HG03060 (cell line): ENCODE data around the gene KCTD16.

Experiments used
- ATAC-seq: cut with Tn5 transposase; IDR thresholded peaks from one replicate; pipeline ENCODE4 v1.9.1; 2021; ENCODE audit warnings: low read depth, moderate number of reproducible peaks; ENCODE audit not compliant: unreplicated experiment

The KCTD16 gene

DNA sequence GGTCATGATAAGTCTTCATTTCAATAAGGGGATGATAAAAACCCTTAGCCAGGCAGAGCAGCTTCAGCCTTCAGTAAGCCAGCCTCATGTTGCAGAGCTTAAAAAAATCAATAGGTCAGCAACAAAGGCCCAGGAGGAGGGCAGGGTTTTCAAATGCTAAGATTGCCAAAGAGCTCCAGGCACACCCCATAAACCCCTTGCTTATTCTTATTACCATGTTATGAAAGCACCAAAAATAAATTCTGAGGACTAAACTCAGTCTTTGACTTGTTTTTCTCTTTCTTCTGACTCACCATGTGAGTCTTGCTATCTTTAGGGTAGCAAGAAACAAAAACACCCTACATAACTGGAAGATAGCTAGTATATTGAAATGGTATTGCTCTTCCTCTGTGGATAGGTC is 317.1 kb downstream of the KCTD16 start:
- ATAC-seq = no peak

DNA sequence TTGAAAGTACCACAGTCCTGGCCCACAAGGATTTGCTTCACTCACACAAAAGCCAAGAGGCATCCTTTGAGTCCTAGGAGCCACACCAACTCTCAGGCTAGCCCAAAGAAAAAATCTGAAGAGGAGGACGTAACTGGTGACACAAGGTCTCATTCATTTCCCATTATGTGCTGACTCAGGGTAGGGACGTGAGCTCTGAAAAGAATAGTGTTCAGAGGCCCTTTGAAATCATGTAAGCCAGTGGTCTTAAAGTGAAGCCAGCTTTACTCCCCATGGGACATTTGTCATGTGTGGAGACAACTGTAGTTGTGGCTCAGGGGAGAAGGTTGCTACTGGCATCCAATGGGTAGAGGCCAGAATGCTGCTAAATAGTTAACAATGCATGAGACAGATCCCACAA is 332.4 kb downstream of the KCTD16 start:
- ATAC-seq = no peak

DNA sequence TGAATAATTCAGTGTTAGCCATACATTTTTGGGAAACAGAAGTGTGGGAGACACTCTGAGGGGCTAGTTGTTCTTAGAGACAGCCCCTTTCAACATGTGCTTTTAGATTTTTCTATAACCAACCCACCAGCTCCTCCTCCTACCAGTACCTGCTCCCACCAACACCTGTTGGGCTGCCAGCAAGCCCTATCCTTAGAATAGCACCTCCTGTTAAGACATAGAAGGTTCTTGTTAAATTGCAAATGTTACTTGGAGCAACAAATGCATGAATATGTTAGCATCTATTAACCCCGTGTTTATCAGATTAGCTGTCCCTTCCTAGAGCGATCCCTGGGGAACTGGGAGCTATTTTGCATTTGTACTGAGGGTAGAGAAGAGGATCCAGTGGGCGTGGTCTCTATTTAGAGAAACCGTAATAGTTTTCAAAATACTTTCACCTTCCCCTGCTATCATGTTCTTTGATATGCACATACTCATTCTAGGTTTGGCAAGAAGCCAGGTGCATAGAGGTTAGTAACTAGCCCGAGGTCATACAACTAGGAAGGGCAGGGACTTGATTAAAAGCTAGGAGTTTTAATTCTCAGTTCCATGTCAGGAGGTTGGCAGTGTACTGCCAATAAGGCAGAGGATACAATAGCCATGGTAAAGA is 334.4 kb downstream of the KCTD16 start:
- ATAC-seq = no peak

DNA sequence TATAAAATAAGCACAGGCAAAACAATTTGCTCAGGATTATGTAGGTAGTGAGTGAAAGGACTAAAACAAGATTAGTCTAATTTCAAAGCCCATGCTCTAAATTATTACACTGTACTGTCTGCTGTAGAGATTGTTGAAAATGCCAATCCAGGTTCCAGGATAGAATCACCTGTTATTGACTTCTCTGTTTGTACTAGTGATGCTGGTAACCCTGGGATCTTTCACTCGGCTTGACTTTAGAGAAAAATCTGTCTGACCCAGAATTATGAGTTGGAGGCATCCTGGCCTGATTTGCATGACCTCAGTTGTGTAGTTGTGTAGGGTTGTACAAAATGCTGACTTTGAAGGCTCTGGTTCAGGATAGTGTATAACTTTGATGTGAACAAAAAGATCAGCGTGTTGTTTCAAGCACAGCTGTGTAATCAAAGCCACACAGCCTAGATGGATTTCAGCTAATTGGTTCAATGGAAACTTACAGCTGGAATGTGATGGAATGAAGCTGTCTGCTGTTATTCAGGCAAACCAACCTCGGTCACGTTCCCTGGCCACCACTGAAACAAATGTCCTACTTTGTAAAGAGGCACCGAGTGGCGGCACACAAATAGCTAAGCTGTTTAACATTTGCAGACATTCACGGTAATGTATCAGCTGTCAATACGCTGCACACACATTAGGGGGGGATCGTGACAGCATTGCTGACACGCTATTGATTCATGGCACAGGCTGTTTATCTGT is 340.3 kb downstream of the KCTD16 start:
- ATAC-seq = no peak

DNA sequence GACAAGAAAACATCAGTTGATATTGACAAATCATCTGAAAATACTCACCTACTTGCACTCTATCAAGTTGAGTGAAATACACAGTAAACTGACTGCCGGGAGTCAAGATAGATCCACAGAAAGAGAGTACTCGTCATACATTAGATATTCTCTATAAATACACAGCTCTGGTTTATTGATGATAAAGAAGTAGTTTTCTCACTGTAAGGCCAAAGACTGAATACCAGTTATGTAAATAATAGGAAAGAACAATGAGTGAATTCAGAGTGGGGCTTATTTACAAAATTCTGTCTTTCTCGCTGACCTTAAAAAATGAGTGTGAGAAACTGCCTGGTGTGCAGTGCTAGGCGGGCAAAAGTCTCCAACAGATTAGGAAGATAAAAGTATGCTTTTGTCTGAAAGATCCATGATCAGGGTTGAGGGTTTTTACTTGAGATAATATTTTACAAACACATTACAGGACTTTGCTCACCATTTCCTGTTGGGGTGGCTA is 341.0 kb downstream of the KCTD16 start:
- no peak for ATAC-seq

DNA sequence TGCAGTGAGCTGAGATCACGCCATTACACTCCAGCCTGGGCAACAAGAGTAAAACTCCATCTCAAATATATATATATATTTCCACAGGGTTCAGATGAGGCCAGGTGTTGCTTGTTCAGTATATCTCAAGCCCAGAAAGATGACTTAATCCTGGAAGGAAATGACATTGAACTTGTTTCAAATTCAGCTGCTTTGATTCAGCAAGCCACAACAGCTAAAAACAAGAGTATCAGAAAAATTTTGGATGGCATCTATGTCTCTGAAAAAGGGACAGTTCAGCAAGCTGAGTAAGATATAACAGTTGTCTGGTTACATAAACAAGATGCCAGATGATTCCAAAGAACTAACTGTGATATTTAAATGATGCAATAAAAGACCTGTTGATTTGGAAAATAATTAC is 352.0 kb downstream of the KCTD16 start:
- no peak for ATAC-seq

DNA sequence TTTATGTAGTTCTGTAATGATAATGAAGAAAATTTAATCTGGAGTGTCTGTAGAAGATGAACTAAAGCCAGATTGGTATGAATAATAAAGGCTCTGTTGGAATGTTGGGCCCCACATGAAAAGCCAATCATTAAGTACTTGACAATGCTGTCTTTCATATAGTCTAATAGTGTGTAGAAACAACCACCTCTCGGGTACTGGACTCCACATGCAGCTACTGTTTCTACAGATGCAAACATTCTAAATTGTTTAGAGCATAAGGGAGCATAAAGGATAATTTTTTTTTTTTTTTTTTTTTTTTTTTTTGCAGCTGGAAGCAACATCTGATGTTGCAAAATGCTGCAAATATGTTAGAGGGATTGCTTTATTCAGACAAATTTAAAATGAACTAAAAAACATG is 354.3 kb downstream of the KCTD16 start:
- ATAC-seq = no peak

DNA sequence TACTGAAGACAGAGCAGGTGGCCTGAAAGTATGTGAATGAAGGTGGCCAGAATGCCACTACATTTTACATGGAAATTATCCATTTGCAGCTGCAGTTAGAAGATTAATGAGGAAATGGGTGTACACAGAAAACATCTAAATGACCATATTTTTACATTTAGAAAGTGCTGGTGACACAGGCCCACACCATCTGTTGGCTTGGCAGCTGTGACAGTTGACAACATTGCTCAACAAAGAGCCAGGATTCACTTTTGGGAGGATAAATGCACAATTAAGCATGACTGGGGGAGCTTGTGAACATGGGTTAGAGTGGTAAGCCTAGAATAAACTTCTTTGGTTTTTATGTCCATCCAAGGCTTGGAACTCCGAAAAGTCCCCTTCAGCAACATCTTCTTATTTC is 360.5 kb downstream of the KCTD16 start:
- no peak for ATAC-seq
